HUES48 (cell line): ENCODE measurements around the gene SPRTN.
A peak's percentile ranks its signal among the peaks of the same experiment; 100 is the strongest.

Source experiments
- H3K27ac ChIP-seq: one replicate; pipeline ENCODE4 v1.7.0; 2013; ENCODE audit warnings: low read depth, low read length, inconsistent platforms
- H3K27me3 ChIP-seq: 2 replicates; pipeline ENCODE4 v1.6.1; 2013; ENCODE audit warnings: mild to moderate bottlenecking, low read length; ENCODE audit not compliant: control insufficient read depth, insufficient read depth
- H3K36me3 ChIP-seq: 2 replicates; pipeline ENCODE4 v1.6.1; 2013; ENCODE audit warnings: low read length; ENCODE audit not compliant: control insufficient read depth, insufficient read depth
- H3K4me1 ChIP-seq: 2 replicates; pipeline ENCODE4 v1.6.1; 2013; ENCODE audit warnings: mild to moderate bottlenecking, low read length; ENCODE audit not compliant: control insufficient read depth, insufficient read depth
- H3K4me3 ChIP-seq: 2 replicates; pipeline ENCODE4 v1.5.1; 2013; ENCODE audit warnings: mild to moderate bottlenecking, low read depth, low read length
- H3K9ac ChIP-seq: 2 replicates; pipeline ENCODE4 v1.6.1; 2013; ENCODE audit warnings: mild to moderate bottlenecking, low read depth, low read length, moderate library complexity
- H3K9me3 ChIP-seq: 2 replicates; pipeline ENCODE4 v1.6.1; 2013; ENCODE audit warnings: low read length; ENCODE audit not compliant: control insufficient read depth, insufficient read depth

The SPRTN gene

GRCh38 chr1:231338270-231339128, at the start of gene SPRTN:
Gene SPRTN (plus strand): TSS chr1:231338293. CDS start chr1:231338384, 91 bp downstream.
- Histone ChIP-seq H3K27ac (peak within 1 kb of the TSS; percentile 93), H3K4me3 (peak within 1 kb of the TSS; percentile 84), H3K9ac (peak within 1 kb of the TSS; percentile 79), H3K36me3 (peaks cover 19% of the 10 kb centered on the region), H3K9me3 (no peaks in the 10 kb centered on the region), H3K4me1 (peaks cover 22% of the 10 kb centered on the region), H3K27me3 (no peaks in the 10 kb centered on the region)

- H3K27me3 ChIP-seq: no peaks in the 10 kb centered on the region
- H3K9me3 ChIP-seq: no peaks in the 10 kb centered on the region
- H3K27ac ChIP-seq: no peak overlapping the region
- no peaks in the 10 kb centered on the region for H3K4me1 ChIP-seq
- no peak overlapping the region for H3K4me3 ChIP-seq
- H3K9ac ChIP-seq: no peak overlapping the region
- no peaks in the 10 kb centered on the region for H3K36me3 ChIP-seq
These were observed 42.2 kb upstream of the SPRTN start for GRCh38 chr1:231295938-231296337.

GRCh38 chr1:231301990-231302389, 36.1 kb upstream of the SPRTN start:
- Histone ChIP-seq H3K27me3 (no peaks in the 10 kb centered on the region), H3K36me3 (no peaks in the 10 kb centered on the region), H3K4me3 (no peak overlapping the region)

GRCh38 chr1:231310391-231310934, 27.6 kb upstream of the SPRTN start:
- H3K27me3 ChIP-seq: no peaks in the 10 kb centered on the region
- H3K4me3 ChIP-seq: no peak overlapping the region
- no peaks in the 10 kb centered on the region for H3K4me1 ChIP-seq
- H3K36me3 ChIP-seq: no peaks in the 10 kb centered on the region
- H3K27ac ChIP-seq: no peak overlapping the region
- no peaks in the 10 kb centered on the region for H3K9me3 ChIP-seq
- no peak overlapping the region for H3K9ac ChIP-seq

More at GRCh38 chr1:231301990-231302389, 36.1 kb upstream of the SPRTN start:
- Histone ChIP-seq H3K4me1 (no peaks in the 10 kb centered on the region), H3K27ac (no peak overlapping the region), H3K9ac (no peak overlapping the region), H3K9me3 (no peaks in the 10 kb centered on the region)

- Histone ChIP-seq H3K27ac (no peak overlapping the region), H3K4me1 (no peaks in the 10 kb centered on the region), H3K9ac (no peak overlapping the region), H3K27me3 (no peaks in the 10 kb centered on the region), H3K4me3 (no peak overlapping the region), H3K9me3 (no peaks in the 10 kb centered on the region), H3K36me3 (no peaks in the 10 kb centered on the region)
These were observed 26.2 kb upstream of the SPRTN start for GRCh38 chr1:231311720-231312431.

GRCh38 chr1:231312432-231312788, 25.7 kb upstream of the SPRTN start:
- no peaks in the 10 kb centered on the region for H3K4me1 ChIP-seq
- no peaks in the 10 kb centered on the region for H3K36me3 ChIP-seq
- H3K4me3 ChIP-seq: no peak overlapping the region
- H3K27me3 ChIP-seq: no peaks in the 10 kb centered on the region
- no peaks in the 10 kb centered on the region for H3K9me3 ChIP-seq
- H3K27ac ChIP-seq: no peak overlapping the region
- H3K9ac ChIP-seq: no peak overlapping the region

GRCh38 chr1:231313661-231314060, 24.4 kb upstream of the SPRTN start:
- no peaks in the 10 kb centered on the region for H3K27me3 ChIP-seq
- no peak overlapping the region for H3K4me3 ChIP-seq
- no peaks in the 10 kb centered on the region for H3K36me3 ChIP-seq
- H3K27ac ChIP-seq: no peak overlapping the region
- H3K9ac ChIP-seq: no peak overlapping the region
- H3K9me3 ChIP-seq: no peaks in the 10 kb centered on the region
- no peaks in the 10 kb centered on the region for H3K4me1 ChIP-seq

GRCh38 chr1:231315887-231316286, 22.2 kb upstream of the SPRTN start:
- H3K9ac ChIP-seq: no peak overlapping the region
- no peaks in the 10 kb centered on the region for H3K27me3 ChIP-seq
- H3K9me3 ChIP-seq: no peaks in the 10 kb centered on the region
- no peaks in the 10 kb centered on the region for H3K4me1 ChIP-seq
- H3K36me3 ChIP-seq: no peaks in the 10 kb centered on the region
- H3K4me3 ChIP-seq: no peak overlapping the region
- no peak overlapping the region for H3K27ac ChIP-seq

- Histone ChIP-seq H3K36me3 (no peaks in the 10 kb centered on the region), H3K27ac (no peak overlapping the region), H3K27me3 (no peaks in the 10 kb centered on the region), H3K9me3 (no peaks in the 10 kb centered on the region), H3K4me1 (no peaks in the 10 kb centered on the region), H3K4me3 (no peak overlapping the region), H3K9ac (no peak overlapping the region)
These were observed 20.6 kb upstream of the SPRTN start for GRCh38 chr1:231317306-231318014.

- Histone ChIP-seq H3K27ac (no peak overlapping the region), H3K4me3 (no peak overlapping the region), H3K9me3 (no peaks in the 10 kb centered on the region), H3K4me1 (no peaks in the 10 kb centered on the region), H3K27me3 (no peaks in the 10 kb centered on the region), H3K36me3 (no peaks in the 10 kb centered on the region), H3K9ac (no peak overlapping the region)
These were observed 20.1 kb upstream of the SPRTN start for GRCh38 chr1:231318015-231318355.
